Heart right ventricle (tissue), 16 donors: ENCODE data around the gene TM4SF18. TPM values are rescaled to one million over a fixed set of nuclear protein-coding genes. Genes with fewer than 3 reads are reported as not detected.

Experiments
- ATAC-seq, 8 donors: fragments of 200-7000 bp; cut with Tn5 transposase; one replicate each; pipeline ENCODE4 v1.9.1; 2020; ENCODE audit warnings: mild to moderate bottlenecking in 8 of 8, moderate library complexity in 8 of 8, moderate number of reproducible peaks in 1 of 8
- DNase-seq, 2 donors: peaks; one replicate each; pipeline ENCODE4 v3.0.0-alpha.2; 2020
- H3K27ac ChIP-seq, 10 donors: fragments of 200-600 bp; sonication (generic) in 2 of 10; one replicate each; pipeline versions ENCODE4 v1.5.0 to v1.8.0; 2020 to 2022; ENCODE audit warnings: mild to moderate bottlenecking in 3 of 10
- H3K27me3 ChIP-seq, 7 donors: fragments of 200-600 bp; one replicate each; pipeline ENCODE4 v1.8.0; 2021 to 2022; ENCODE audit warnings: mild to moderate bottlenecking in 2 of 7
- H3K36me3 ChIP-seq, 9 donors: fragments of 200-600 bp; sonication (generic) in 1 of 9; one replicate each; pipeline versions ENCODE4 v1.5.0 to v1.8.0; 2020 to 2022; ENCODE audit warnings: mild to moderate bottlenecking in 2 of 9
- H3K4me1 ChIP-seq, 9 donors: fragments of 200-600 bp; sonication (generic) in 1 of 9; one replicate each; pipeline versions ENCODE4 v1.5.0 to v1.8.0; 2020 to 2022; ENCODE audit warnings: mild to moderate bottlenecking in 4 of 9
- H3K4me3 ChIP-seq, 10 donors: fragments of 200-600 bp; sonication (generic) in 2 of 10; one replicate each; pipeline versions ENCODE4 v1.5.0 to v1.8.0; 2020 to 2022; ENCODE audit warnings: mild to moderate bottlenecking in 7 of 10, moderate library complexity in 2 of 10
- H3K9me3 ChIP-seq, 11 donors: fragments of 200-600 bp in 10 of 11; sonication (generic) in 2 of 11; one replicate each; pipeline versions ENCODE4 v1.5.0 to v1.8.0; 2013 to 2022; ENCODE audit warnings: mild to moderate bottlenecking in 2 of 11, control low read depth in 1 of 11, moderate library complexity in 1 of 11
- WGBS, 2 donors: extraction: QIAGEN DNeasy Blood & Tissue Kit; methylation state at CpG; one replicate each; pipeline ENCODE4 v1.1.7; 2013; ENCODE audit warnings: inconsistent platforms in 1 of 2; 5-methylcytosine and 5-hydroxymethylcytosine counted together
- intact Hi-C, 10 donors: fragments of 100-400 bp; cut with DNase I; formaldehyde crosslinking; loops; one replicate each; pipeline versions ENCODE4 v1.11.1 to v1.14.2; 2022
- polyA plus RNA-seq, 2 donors: library from polyadenylated mRNA; stranded (reverse); fragments of 200-250 nt; gene quantifications; one replicate each; pipeline ENCODE4 v1.2.3, GENCODE V29; 2013
- total RNA-seq, 10 donors: library from RNA; stranded (reverse); fragmentation: NEBNext Ultra II Directional in 3 of 10; extraction: Animal tissue kit (Norgen Biotek cat#: 25700) in 3 of 10; gene quantifications; one replicate each; pipeline versions ENCODE4 v1.2.1 to v1.2.4, GENCODE V29; 2021 to 2023
- TF ChIP-seq, protein P1 (sequence below), 9 donors: fragments of 200-600 bp; sonication (generic) in 2 of 9; IDR thresholded peaks; one replicate each; pipeline versions ENCODE4 v1.5.0 to v1.8.0; 2021 to 2022; ENCODE audit warnings: antibody characterized with exemption in 9 of 9, mild to moderate bottlenecking in 5 of 9, moderate library complexity in 1 of 9
- donor health status: Arrhythmogenic right ventricular cardiomyopathy.
- donor health status: ischemic (EF 13 %, LVEDD 7.1; RV severe dilation, severe dysfunction).
- donor health status: healthy with polysubstance abuse.
- donor health status: DM: no; HTN: yes; CAD: no.
- donor health status: DM: no; HTN: no; CAD: no.
- donor health status: ischemic (EF 25% LVEDD 6.9; RV normal size, moderate dysfunction).
- donor health status: ischemic (EF 25% LVEDD 5.7; RV mildly dilated, moderate dysfunction).
- donor health status: healthy.
- donor health status: DM: yes; HTN: yes; CAD: no.
- donor health status: Ischemic cardiomyopathy.
- donor health status: ischemic (EF 35%, LVEDD 5.7; RV mildly dilated, moderate dysfunction).
- donor health status: nonischemic (EF 11% LVEDD 7.7; RV severe dilation, severe dysfunction).
- donor health status: DM: yes; HTN: yes; CAD: no.
- donor health status: PGD.
- donor health status: ischemic (EF 29% LVEDD 5.4; RV normal size, mild dysfunction).
- donor health status: nonischemic (EF 23%, LVEDD 6.1; RV moderate dilation, normal function).

Gene TM4SF18
- total and polyA plus RNA-seq, 12 donors, result 4.1 to 21.2 (median 8.8) TPM

DNA sequence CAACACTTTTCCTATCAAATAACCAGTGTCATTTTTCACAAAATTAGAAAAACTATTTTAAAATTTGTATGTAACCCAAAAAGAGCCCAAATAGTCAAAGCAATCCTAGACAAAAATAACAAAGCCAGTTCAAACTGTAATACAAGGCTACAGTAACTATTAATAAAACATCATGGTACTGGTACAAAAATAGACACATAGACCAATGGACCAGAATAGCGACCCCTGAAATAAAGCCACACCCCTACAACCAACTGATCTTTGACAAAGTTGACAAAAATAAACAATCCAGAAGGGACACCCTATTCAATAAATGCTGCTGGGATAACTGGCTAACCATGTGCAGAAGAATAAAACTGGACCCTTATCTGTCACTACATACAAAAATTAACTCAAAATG, 19.9 kb downstream of the TM4SF18 start:
- intact Hi-C loops, result no loop called here
- no peak overlapping the region for H3K27ac ChIP-seq
- H3K27me3 ChIP-seq, result no peaks in the 10 kb centered on the region
- ATAC-seq (no peak), DNase-seq (no peak)
- 34 to 52% methylated on average over 1 of the region's 1 CpG for WGBS, 2 donors
- no peak overlapping the region for H3K4me3 ChIP-seq
- peaks cover 0 to 5% (median 0%) of the 10 kb centered on the region in 11 donors for H3K9me3 ChIP-seq
- H3K36me3 ChIP-seq, result no peaks in the 10 kb centered on the region
- H3K4me1 ChIP-seq, result peaks cover 0 to 9% (median 0%) of the 10 kb centered on the region in 9 donors
- TF ChIP-seq, protein P1, sequence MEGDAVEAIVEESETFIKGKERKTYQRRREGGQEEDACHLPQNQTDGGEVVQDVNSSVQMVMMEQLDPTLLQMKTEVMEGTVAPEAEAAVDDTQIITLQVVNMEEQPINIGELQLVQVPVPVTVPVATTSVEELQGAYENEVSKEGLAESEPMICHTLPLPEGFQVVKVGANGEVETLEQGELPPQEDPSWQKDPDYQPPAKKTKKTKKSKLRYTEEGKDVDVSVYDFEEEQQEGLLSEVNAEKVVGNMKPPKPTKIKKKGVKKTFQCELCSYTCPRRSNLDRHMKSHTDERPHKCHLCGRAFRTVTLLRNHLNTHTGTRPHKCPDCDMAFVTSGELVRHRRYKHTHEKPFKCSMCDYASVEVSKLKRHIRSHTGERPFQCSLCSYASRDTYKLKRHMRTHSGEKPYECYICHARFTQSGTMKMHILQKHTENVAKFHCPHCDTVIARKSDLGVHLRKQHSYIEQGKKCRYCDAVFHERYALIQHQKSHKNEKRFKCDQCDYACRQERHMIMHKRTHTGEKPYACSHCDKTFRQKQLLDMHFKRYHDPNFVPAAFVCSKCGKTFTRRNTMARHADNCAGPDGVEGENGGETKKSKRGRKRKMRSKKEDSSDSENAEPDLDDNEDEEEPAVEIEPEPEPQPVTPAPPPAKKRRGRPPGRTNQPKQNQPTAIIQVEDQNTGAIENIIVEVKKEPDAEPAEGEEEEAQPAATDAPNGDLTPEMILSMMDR (IDR thresholded peaks at IDR 0.05), result no peak

DNA sequence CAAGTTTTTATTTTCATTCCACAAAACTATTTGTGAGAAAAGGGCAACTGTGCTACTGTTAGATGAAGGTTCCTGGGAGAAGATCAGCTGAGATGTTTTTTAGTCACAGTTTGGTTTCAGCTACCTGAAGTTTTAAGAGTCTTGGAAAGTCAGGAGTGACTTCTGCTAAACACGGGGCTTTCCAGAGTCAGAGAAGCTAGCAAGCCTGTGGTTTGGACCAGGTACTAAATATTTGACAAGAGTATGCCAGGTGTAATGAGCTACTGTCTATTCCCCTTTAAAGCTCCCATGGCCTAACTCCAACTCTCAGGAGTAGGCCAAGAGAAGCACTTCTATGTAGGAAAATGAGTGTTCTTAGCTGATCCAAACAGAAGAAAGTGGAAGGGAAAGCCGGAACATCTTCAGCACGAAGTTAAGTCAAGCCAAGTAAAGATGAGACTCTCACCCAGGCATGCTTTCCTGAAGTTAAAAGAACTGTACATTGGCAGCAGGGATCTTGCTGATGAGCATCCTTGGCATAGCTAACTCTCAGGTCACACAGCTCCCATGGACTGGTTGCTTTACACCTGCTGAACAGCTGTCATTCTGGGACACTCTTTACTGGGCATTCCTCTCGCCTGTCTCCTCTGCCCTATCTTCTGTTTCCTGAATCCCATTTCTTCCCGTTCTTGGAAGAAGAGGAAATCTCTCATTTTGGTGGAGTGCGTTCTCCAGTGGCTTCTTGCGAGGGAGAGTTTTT, 22.5 kb downstream of the TM4SF18 start:
- Histone ChIP-seq H3K4me1 (peaks cover 0 to 9% (median 0%) of the 10 kb centered on the region in 9 donors), H3K27me3 (no peaks in the 10 kb centered on the region), H3K36me3 (no peaks in the 10 kb centered on the region), H3K9me3 (peaks cover 0 to 5% (median 0%) of the 10 kb centered on the region in 11 donors), H3K27ac (no peak overlapping the region), H3K4me3 (no peak overlapping the region)
- DNase-seq, result no peak
- 93 to 94% methylated on average over 7 of the region's 7 CpGs for WGBS, 2 donors
- intact Hi-C loops, result no loop called here
- TF ChIP-seq, protein P1 (IDR thresholded peaks at IDR 0.05), result no peak
- ATAC-seq, result no peak

DNA sequence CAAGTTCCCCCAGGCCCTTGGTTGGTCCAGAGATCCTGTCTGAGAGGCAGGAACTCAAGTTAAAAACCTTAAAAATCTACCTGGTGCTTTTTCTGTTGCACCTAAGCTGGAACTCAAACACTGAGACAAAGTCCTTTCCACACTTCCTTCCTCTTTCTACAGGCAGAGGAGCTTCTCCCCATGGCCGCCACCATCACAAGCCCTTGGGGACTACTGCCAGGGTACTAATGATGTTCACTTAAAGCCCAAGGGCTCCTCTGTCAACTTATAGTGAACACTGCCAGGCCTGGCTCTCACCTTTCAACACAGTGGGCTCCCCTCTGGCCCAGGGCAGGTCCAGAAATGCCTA, 26.0 kb downstream of the TM4SF18 start:
- Histone ChIP-seq H3K27me3 (no peaks in the 10 kb centered on the region), H3K9me3 (peaks cover 0 to 5% (median 0%) of the 10 kb centered on the region in 11 donors), H3K4me3 (no peak overlapping the region), H3K27ac (no peak overlapping the region), H3K36me3 (no peaks in the 10 kb centered on the region), H3K4me1 (no peaks in the 10 kb centered on the region)
- intact Hi-C loops, result no loop called here
- DNase-seq (no peak), ATAC-seq (no peak)
- TF ChIP-seq, protein P1 (IDR thresholded peaks at IDR 0.05), result no peak
- WGBS, 2 donors, result 100% methylated on average over 1 of the region's 1 CpG

DNA sequence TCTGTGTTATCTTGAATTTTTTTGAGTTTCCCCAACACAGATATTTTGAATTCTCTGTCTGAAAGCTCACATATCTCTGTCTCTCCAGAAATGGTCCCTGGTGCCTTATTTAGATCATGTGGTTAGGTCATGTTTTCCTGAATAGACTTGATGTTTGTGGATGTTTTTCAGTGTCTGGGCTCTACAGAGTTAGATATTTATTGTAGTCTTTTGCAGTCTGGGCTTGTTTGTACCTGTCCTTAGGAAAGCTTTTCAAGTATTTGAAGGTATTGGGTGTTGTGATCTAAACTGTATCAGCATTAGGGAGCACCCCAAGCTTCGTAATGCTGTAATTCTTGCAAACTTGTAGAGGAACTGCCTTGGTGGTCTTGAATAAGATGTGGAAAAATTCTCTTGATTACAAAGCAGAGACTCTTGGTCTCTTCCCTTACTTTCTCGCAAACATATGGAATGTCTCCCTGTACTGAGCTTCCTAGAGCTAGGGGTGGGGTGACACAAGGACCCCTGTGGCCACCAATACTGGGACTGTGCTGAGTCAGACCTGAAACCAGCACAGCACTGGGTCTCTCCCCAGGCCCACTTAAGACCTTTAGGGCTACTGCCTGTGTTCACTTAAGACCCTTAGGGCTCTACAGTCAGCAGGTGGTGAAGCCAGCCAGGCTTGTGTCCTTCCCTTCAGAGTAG, 26.5 kb downstream of the TM4SF18 start:
- Histone ChIP-seq H3K9me3 (no peaks in the 10 kb centered on the region), H3K27me3 (no peaks in the 10 kb centered on the region), H3K36me3 (no peaks in the 10 kb centered on the region), H3K4me3 (no peak overlapping the region), H3K4me1 (no peaks in the 10 kb centered on the region), H3K27ac (no peak overlapping the region)
- DNase-seq (no peak), ATAC-seq (no peak)
- intact Hi-C loops, result no loop called here
- WGBS, 2 donors, result 94 to 99% methylated on average over 2 of the region's 2 CpGs
- TF ChIP-seq, protein P1 (IDR thresholded peaks at IDR 0.05), result no peak
